GM21367 (cell line): ENCODE data around the gene LPIN2.

Experiments used
- ATAC-seq: cut with Tn5 transposase; IDR thresholded peaks from one replicate; pipeline ENCODE4 v1.9.1; 2021; ENCODE audit not compliant: unreplicated experiment

LPIN2 gene

GRCh38 chr18:2982452-2983269 lies 30.3 kb downstream of the LPIN2 start:
- ATAC-seq: no peak

- no peak for ATAC-seq
Measured at GRCh38 chr18:2982022-2982421, 30.9 kb downstream of the LPIN2 start.

GRCh38 chr18:2981212-2981728 lies 31.7 kb downstream of the LPIN2 start:
- ATAC-seq: no peak

- ATAC-seq: no peak
Measured at GRCh38 chr18:2979871-2980790, 32.8 kb downstream of the LPIN2 start.

- no peak for ATAC-seq
Measured at GRCh38 chr18:2979129-2979528, 33.8 kb downstream of the LPIN2 start.

- no peak for ATAC-seq
Measured at GRCh38 chr18:2978661-2979106, 34.3 kb downstream of the LPIN2 start.

- no peak for ATAC-seq
Measured at GRCh38 chr18:2978208-2978607, 34.7 kb downstream of the LPIN2 start.

- ATAC-seq: no peak
Measured at GRCh38 chr18:2976218-2977132, 36.5 kb downstream of the LPIN2 start.

- ATAC-seq: no peak
Measured at GRCh38 chr18:2974731-2975130, 38.2 kb downstream of the LPIN2 start.

- peak; percentile 69 for ATAC-seq
Measured at GRCh38 chr18:2971741-2972552, 41.0 kb downstream of the LPIN2 start.

GRCh38 chr18:2970772-2971659 lies 41.9 kb downstream of the LPIN2 start:
- ATAC-seq: peak; percentile 26

- no peak for ATAC-seq
Measured at GRCh38 chr18:2970344-2970743, 42.6 kb downstream of the LPIN2 start.

- no peak for ATAC-seq
Measured at GRCh38 chr18:2969695-2970094, 43.2 kb downstream of the LPIN2 start.

GRCh38 chr18:2968606-2969005 lies 44.3 kb downstream of the LPIN2 start:
- no peak for ATAC-seq

GRCh38 chr18:2967820-2968219 lies 45.1 kb downstream of the LPIN2 start:
- ATAC-seq: no peak

- no peak for ATAC-seq
Measured at GRCh38 chr18:2967357-2967756, 45.6 kb downstream of the LPIN2 start.

GRCh38 chr18:2966560-2966959 lies 46.4 kb downstream of the LPIN2 start:
- ATAC-seq: no peak

- ATAC-seq: no peak
Measured at GRCh38 chr18:2965797-2966196, 47.1 kb downstream of the LPIN2 start.
